Astrocyte of the spinal cord (primary cell): ENCODE data around the gene SH3D21.

ENCODE experiments used
- DNase-seq: peaks from one replicate; pipeline ENCODE4 v3.0.0; 2011; ENCODE audit warnings: low read depth, low spot score
- H3K4me3 ChIP-seq: 2 replicates; pipeline ENCODE4 v1.5.1; 2011; ENCODE audit warnings: low read depth, mild to moderate bottlenecking, low read length, moderate library complexity
- in situ Hi-C: cut with HindIII; loops from 2 replicates; pipeline ENCODE4 v1.10.0; 2017; ENCODE audit warnings: low sequenced_read_pairs
- TF ChIP-seq, protein P1 (sequence below): IDR thresholded peaks from 2 replicates; pipeline ENCODE4 v1.5.1; 2012; ENCODE audit warnings: low read depth, mild to moderate bottlenecking, low read length, inconsistent platforms

The SH3D21 gene

DNA sequence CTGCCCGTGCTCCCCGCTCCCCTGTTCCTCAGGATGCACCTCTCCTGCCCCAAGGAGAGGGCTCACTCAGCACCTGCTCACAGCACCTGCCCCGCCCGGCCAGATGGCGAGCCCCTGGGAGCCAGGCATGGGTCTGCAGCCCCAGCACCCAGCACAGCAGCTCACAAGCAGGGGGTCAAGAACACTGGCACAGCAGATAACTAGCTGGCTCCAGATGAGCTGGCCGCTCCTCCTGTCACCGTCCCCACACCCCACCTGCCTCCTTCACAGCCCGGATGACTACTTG, 38.2 kb downstream of the SH3D21 start:
- TF ChIP-seq, protein P1, sequence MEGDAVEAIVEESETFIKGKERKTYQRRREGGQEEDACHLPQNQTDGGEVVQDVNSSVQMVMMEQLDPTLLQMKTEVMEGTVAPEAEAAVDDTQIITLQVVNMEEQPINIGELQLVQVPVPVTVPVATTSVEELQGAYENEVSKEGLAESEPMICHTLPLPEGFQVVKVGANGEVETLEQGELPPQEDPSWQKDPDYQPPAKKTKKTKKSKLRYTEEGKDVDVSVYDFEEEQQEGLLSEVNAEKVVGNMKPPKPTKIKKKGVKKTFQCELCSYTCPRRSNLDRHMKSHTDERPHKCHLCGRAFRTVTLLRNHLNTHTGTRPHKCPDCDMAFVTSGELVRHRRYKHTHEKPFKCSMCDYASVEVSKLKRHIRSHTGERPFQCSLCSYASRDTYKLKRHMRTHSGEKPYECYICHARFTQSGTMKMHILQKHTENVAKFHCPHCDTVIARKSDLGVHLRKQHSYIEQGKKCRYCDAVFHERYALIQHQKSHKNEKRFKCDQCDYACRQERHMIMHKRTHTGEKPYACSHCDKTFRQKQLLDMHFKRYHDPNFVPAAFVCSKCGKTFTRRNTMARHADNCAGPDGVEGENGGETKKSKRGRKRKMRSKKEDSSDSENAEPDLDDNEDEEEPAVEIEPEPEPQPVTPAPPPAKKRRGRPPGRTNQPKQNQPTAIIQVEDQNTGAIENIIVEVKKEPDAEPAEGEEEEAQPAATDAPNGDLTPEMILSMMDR, result no peak
- H3K4me3 ChIP-seq, result no peak overlapping the region
- no peak for DNase-seq
- in situ Hi-C loops, result no loop called here

GRCh38 chr1:36345353-36345752, 39.2 kb downstream of the SH3D21 start:
- TF ChIP-seq, protein P1, result no peak
- DNase-seq, result no peak

DNA sequence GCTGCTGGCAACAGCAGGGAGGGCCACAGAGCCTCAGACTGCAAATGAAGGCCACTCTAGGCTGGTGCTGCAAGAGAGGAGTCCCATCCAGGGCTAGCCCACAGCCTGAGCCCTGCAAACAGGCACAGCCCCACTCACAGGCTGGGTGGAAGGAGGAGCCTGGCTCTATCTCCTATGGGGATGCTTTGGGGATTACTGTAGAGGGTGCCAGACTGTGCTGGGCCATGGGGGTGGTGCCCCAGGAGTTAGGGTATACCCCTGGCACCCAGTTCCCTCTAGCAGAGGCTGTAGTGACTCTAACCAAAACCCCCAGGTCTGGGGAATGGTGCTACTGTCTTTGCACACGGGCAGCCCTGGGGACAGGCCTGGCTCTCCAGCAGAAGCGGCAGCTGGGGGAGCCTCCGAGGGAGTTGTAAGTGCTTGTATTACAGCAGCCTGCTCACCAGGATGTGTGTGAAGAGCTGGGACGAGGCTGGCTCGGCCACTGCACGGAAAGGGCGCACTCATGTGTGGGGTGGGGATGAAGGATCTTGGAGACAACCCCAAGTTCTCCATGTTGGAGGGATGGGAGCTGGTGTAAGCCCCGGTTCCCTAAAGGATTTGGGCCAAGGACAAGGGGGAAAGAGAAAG, 40.7 kb downstream of the SH3D21 start:
- TF ChIP-seq, protein P1, result no peak
- in situ Hi-C loops, result no loop called here
- DNase-seq, result no peak
- no peak overlapping the region for H3K4me3 ChIP-seq

More at GRCh38 chr1:36345353-36345752, 39.2 kb downstream of the SH3D21 start:
- H3K4me3 ChIP-seq, result no peak overlapping the region
- in situ Hi-C loops, result no loop called here

- TF ChIP-seq, protein P1, result no peak
- in situ Hi-C loops, result no loop called here
- DNase-seq, result peak; percentile 65
- no peak overlapping the region for H3K4me3 ChIP-seq
Measured at GRCh38 chr1:36349241-36349671, 43.1 kb downstream of the SH3D21 start.

DNA sequence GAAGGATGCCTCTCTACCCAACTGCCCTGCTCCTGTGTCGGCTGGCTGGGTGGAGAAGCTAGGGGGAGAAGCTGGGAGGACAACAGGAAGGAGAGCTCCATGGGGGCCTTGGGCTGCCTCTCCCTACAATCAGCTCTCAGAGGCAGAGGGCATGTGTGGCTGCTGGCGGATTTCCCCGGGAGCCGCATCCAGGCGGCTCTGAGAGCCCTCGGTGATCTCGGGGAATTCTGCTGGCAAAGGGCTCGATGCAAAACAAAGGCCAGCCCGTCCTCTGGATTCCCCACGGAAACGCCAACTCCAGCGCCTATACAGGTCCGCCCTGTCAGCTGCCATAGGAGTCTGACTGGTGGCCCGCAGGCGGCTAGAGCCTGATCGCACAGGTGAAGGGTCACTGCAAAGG, 43.7 kb downstream of the SH3D21 start:
- in situ Hi-C loops, result no loop called here
- TF ChIP-seq, protein P1, result no peak
- peak; percentile 39 for DNase-seq
- no peak overlapping the region for H3K4me3 ChIP-seq

DNA sequence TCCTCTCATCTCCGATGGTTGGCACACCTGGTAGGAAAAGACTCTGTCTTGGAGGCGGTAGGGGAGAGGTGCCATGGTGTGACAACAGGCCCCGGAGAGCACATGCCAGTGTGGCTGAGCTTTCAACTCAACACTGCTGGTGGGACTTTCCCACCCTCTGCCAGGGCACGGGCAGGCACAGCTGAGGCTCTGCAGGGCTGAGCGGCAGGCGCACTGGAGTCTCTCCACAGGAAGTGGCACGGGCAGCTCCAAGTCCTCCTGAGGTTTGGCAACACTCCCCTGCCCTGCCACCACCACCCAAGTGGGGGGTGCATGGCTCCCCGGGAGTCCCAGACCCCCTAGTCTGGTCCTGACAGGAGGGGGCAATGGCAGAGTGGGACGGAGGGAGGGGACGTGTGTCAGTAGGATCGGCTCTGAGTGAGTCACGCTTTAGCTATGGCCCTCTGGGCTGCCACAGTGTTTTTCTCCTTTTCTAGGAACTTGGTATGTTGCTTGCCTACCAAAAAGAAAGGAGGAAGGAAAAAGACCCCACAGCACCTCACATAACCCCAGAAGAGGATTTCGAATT, 44.6 kb downstream of the SH3D21 start:
- in situ Hi-C loops, result no loop called here
- TF ChIP-seq, protein P1, result no peak
- no peak overlapping the region for H3K4me3 ChIP-seq
- DNase-seq, result peak; percentile 83
